GM18868 (cell line): ENCODE measurements around the gene SEC23IP.

Experiments used
- ATAC-seq: cut with Tn5 transposase; IDR thresholded peaks from one replicate; pipeline ENCODE4 v1.9.1; 2021; ENCODE audit warnings: mild to moderate bottlenecking, moderate library complexity; ENCODE audit not compliant: unreplicated experiment

The SEC23IP gene

GRCh38 chr10:119932631-119933030 lies 40.1 kb downstream of the SEC23IP start:
- no peak for ATAC-seq

GRCh38 chr10:119933179-119933578 lies 40.6 kb downstream of the SEC23IP start:
- ATAC-seq: no peak

DNA sequence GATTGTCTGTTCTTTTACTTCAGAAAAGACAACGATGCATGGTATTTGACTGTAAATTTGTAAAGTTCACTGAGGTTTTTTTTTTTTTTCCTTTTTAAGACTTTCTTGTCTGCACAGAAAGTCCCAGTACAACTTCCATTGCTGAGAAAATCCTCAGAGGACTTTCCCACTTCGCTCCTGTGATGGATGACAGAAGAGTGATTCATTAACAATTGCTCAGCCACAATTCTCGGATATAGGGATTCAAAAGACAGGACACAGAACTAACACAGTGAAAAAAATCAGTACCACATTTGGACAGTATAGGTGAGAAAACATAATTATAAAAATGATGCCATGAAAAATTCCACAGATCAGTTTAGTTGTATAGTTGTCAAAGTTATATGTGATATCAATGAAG lies 48.0 kb downstream of the SEC23IP start:
- no peak for ATAC-seq

DNA sequence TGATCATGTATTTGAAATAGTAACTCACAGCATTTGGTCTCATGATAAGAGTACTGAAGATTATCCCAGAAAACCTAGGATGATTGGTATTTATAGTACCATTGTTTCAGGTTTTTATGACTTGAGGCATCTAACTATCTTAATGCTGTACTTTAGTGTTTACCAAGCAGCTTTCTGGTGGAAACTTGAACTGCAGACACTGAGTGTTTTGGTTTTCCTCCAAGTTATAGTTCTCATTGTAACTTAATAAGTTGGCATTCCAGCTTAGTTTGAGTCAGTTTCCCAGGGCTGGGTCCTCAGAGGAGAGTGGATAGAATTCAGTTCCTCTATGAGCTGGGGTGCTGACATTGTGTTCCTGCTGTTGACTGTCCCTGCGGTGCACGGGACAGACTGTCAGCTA lies 50.4 kb downstream of the SEC23IP start:
- ATAC-seq: no peak

DNA sequence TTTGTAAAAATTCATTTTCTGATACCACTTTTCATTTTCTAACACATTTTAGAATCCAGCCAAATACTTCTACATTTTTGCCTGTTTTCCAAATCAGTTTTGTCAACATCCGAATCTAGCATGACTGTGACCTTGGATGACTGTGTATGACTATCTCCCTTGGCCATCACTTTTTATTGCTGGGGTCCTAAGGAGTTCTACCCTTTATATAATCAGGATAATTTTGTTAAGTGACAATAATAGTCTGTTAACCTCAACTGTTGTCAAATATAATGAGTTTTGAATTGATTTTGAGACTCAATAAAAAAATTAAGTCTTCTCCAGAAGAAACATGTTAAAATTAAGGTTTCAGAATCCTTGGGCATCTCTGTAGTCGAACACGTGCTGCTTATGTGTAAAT lies 53.3 kb downstream of the SEC23IP start:
- no peak for ATAC-seq

GRCh38 chr10:119947300-119947699 lies 54.8 kb downstream of the SEC23IP start:
- no peak for ATAC-seq

GRCh38 chr10:119957451-119957850 lies 64.9 kb downstream of the SEC23IP start:
- ATAC-seq: no peak

GRCh38 chr10:119962837-119963236 lies 70.3 kb downstream of the SEC23IP start:
- no peak for ATAC-seq

GRCh38 chr10:119967066-119967465 lies 74.5 kb downstream of the SEC23IP start:
- no peak for ATAC-seq

- no peak for ATAC-seq
Measured at GRCh38 chr10:119969609-119970008, 77.1 kb downstream of the SEC23IP start.

DNA sequence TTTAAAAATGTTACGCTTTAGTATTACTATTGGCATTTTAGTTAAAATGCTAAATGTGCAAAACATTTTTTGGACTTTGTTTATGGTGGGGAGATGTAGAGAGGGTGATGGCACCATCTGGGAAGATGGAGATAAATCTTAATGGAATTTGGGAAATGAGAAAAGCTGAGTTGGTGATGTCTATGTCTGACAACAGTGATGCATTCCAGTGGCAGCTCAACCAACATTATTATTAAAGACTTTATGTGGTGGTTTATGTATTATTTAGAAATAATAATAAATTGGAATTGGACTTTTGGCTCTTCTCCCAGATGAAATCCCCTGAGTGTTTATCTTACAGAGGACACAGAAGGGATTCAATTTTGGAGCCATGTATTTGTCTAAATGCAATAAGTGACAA lies 77.6 kb downstream of the SEC23IP start:
- ATAC-seq: no peak

DNA sequence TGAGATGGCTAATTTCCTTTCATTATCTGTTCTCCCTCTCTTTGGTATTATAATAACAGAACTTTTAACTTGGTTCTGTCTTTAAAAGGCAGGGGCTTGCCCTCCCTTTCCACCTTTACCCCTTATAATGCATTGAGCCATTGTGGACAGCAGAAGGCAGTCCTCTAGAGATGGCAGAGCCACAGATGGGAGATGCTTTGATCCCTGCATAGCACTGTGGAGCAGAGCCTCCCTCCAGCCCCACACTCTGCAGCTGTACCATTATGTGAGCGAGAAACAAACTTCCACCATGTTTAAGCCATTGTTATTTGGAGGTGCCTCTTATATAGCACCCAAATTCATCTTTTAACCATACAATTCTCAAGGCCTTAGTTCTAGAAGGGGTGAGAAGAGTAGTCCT lies 78.4 kb downstream of the SEC23IP start:
- no peak for ATAC-seq

DNA sequence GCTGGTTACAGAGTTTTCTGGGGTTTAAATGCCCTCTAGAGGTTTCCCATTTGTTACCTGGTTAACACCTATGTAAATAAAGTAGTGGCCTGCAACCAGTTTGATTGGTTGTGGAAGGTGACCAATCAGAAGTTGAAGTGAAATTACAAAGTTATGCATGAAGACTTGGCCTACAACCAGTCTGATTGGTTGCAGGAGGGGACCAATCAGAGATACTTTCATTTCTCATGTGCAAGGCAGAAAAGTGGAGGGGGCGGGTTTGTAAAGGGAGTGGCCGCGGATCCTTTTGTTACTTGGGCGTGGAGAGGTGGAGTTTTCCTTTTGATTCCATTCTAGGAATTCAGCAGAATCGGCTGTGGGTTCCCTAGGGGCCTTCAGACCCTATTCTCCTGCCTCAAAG lies 80.8 kb downstream of the SEC23IP start:
- ATAC-seq: no peak

DNA sequence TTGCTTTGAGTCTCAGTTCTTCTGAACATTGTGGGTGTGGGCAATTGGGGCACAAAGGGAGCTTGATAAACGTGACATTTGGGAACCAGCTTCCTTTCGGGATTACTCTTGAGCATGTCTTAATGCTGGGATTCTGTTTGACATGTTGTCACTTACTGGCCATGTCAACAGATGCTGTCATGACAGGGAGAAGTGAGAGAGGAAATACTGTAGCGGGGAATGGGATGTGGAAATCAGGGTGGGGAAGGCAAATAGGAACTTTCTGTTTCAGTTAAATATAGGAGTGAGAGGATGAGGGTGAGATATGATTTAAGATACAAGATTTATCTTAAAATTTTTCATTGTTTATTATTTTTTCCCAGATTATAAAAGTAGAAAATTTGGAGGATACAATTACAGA lies 83.9 kb downstream of the SEC23IP start:
- ATAC-seq: no peak

- no peak for ATAC-seq
Measured at GRCh38 chr10:119980956-119981750, 88.6 kb downstream of the SEC23IP start.

DNA sequence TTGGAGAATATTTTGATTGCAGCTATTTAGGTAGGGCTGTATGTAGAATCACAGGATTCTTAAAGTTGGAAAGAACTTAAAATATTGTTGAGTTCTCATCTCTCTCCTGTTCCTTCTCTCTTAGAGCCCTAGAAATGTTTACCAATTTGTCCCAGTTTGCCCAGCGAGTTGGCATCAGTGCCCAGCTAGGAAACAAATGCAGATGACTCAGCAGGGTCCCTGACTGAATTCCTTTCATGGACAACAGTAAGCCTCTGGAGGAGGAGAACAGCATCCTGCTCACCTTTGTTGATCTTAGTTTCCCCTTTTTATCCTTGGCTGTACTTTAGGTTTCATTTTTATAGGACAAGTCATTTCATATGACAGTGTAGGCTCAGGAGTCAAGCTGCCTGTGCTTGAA lies 89.3 kb downstream of the SEC23IP start:
- no peak for ATAC-seq

DNA sequence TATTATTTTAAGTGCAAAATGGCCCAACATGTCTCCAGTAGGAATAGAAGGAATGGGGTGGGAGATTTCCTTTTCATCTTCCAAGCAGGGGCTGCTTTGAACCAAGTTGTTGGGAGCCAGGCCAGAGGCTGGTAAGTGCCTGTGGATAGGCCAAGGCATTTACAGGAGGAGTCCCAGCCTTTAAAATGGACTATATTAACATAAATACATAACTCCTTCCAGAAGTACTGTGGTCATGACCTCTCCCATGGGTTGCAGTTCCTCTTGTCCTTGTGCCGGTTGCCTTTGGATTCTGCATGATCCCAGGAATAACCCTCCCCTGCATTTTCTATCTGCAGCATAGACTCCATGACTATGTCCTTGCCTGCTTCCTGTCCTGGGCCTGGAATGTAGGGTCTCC lies 95.8 kb downstream of the SEC23IP start:
- ATAC-seq: no peak

DNA sequence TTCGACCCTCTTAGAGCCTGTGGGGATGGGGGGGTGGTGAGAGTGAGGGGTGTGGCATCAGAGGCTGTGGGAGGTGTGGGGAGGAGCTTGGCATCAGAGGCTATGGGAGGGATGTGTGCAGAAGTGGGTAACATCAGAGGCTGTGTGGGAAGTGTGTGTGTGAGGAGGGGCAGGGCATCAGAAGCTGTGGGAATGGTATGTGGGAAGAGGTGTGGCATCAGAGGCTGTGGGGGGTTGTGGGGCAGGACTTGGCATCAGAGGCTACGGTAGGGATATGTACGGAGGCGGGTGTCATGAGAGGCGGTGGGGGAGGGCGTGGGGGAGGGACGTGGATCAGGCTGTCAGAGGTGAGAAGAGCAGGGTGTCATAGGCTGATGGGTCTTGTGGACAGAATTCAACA lies 97.4 kb downstream of the SEC23IP start:
- no peak for ATAC-seq

DNA sequence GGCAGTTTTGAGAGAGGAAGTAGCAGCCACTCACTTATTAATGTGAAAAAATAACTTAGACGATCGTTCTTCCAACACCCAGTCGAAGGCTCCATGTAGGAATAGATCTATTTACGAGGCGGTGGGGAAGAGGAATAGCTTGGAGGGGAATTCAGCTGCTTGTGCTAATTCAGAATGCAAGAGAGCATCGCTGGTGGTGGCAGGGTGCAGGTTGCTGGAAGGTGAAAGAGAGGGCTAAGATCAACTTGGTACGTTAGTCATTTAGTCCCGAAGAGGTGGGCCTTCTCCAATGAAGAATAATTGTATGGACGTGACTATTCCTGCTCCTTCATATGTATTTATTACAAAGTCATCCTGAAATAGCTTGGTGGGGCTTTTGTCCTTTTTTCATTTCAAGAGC lies 98.5 kb downstream of the SEC23IP start:
- ATAC-seq: no peak

- ATAC-seq: no peak
Measured at GRCh38 chr10:119991816-119992215, 99.3 kb downstream of the SEC23IP start.
